Sigmoid colon (tissue), 4 donors: ENCODE results near the gene TOMM7.
"Not testable (repeated sequence)": the region's sequence is repeated elsewhere in the genome, so short reads cannot be mapped to it uniquely, and the experiment has no call there.

ENCODE experiments used
- CTCF ChIP-seq, 4 experiments: fragments of 450-650 bp in 3 of 4; fragments of 200-600 bp in 1 of 4; IDR thresholded peaks; one replicate each; pipeline ENCODE4 v1.5.1; 2016 to 2019; ENCODE audit warnings: antibody characterized with exemption in 4 of 4, mild to moderate bottlenecking in 3 of 4, moderate library complexity in 2 of 4
- EP300 ChIP-seq, 4 donors: sonication (generic); formaldehyde crosslinking; IDR thresholded peaks; one replicate each; pipeline ENCODE4 v1.6.1; 2017; ENCODE audit warnings: antibody characterized with exemption in 4 of 4
- POLR2A ChIP-seq, 2 donors: fragments of 450-650 bp; IDR thresholded peaks; one replicate each; pipeline ENCODE4 v1.6.1; 2016; ENCODE audit warnings: antibody characterized with exemption in 2 of 2, mild to moderate bottlenecking in 2 of 2, moderate library complexity in 2 of 2

GRCh38 chr7:22802831-22803230 is 19.8 kb downstream of the TOMM7 start:
- TF ChIP-seq CTCF, POLR2A, EP300 (IDR thresholded peaks at IDR 0.05): not testable (repeated sequence)
